MG63 (cell line): ENCODE data around the gene TMEM255B. TPM values are rescaled to one million over a fixed set of nuclear protein-coding genes. Genes with fewer than 3 reads are reported as not detected.
A peak's percentile ranks its signal among the peaks of the same experiment; 100 is the strongest.

Experiments used
- DNase-seq: peaks from one replicate; pipeline ENCODE4 v3.0.0-alpha.2; 2020
- H3K27me3 ChIP-seq: fragments of 250-450 bp; sonication (Bioruptor Pico); 2 replicates; pipeline ENCODE4 v1.5.1; 2020; ENCODE audit warnings: mild to moderate bottlenecking, moderate library complexity
- H3K36me3 ChIP-seq: fragments of 250-450 bp; sonication (Bioruptor Pico); 2 replicates; pipeline ENCODE4 v1.5.1; 2020; ENCODE audit warnings: mild to moderate bottlenecking, moderate library complexity
- H3K4me3 ChIP-seq: fragments of 250-450 bp; sonication (Bioruptor Pico); 2 replicates; pipeline ENCODE4 v1.5.1; 2020; ENCODE audit warnings: mild to moderate bottlenecking, moderate library complexity
- H3K9me3 ChIP-seq: fragments of 250-450 bp; sonication (Bioruptor Pico); 2 replicates; pipeline ENCODE4 v1.5.1; 2020; ENCODE audit warnings: mild to moderate bottlenecking, moderate library complexity
- total RNA-seq: library from RNA; depleted of rRNA; stranded (reverse); fragments of >200 nt; shearing (Covaris generic); gene quantifications from 2 replicates; pipeline ENCODE4 v1.2.3, GENCODE V29; 2014; ENCODE audit warnings: low replicate concordance

The TMEM255B gene
- total RNA-seq, 1 experiment from 2014 or later: 1.4 TPM

DNA sequence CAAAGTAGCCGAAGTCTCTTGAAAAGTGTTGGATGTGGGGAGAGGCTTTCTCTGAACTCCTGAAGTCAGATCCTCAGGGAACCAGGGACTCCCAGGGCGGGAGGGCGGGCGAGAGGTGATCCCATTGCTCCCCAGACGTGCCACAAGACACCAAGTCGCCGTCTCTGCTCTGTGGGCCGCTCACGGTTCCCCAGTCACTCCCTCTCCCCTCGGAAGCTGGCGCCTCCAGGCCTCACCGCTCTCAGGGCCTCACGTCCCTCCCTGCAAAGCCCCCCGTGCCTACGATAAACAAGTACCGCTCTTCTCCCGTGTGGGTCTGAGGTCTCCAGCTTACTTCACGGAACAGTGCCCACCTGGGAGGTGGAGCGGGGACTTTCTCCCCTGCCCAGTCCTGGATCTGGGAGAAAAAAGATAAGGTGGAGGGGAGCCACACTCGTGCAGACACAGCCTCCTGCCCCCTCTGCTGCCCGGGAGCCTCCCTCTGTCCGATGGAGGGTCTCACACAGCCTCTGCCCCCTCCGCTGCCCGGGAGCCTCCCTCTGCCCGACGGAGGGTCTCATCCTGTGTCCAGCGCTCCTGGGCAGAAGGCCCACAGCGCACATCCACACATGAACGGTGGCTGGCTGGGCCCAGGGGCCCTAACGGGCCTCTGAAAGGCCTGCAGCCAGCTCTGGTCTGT lies 54.2 kb downstream of the TMEM255B start:
- H3K36me3 ChIP-seq: peaks cover 10% of the 10 kb centered on the region
- no peak overlapping the region for H3K4me3 ChIP-seq
- H3K9me3 ChIP-seq: peaks cover 3% of the 10 kb centered on the region
- H3K27me3 ChIP-seq: no peaks in the 10 kb centered on the region
- no peak for DNase-seq

DNA sequence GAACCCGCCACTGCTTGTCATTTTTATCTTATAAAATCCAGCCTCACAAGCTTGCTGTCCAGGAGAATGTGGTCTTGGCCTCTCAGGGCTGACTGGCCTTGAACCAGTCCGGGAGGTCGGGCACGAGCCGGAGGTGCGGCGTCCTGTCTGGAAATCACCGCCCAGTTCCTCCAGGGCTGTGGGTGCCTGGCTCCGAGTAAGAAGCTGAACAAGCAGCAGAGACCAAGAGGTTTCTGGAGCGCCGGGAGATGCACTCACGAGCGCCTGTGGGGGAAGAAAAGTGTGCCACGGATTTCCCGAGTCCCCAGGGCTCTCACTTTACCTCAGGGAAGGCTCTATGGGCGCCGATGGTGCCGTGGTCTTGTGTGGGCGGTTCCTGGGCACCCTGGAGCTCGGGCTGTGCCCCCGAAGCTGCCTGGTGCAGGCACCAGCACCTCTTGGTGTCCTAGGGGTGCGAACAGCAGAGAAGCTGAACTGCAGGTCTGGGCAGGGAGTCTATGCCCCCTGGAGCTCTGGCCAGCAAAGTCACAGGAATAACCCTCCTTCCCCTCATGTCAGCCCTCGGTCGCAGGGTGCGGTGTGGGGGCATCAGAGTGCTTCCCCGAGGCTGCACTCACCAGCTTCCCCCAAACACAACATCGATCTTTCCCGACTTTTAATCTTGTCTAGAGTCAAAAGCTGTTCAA lies 54.9 kb downstream of the TMEM255B start:
- no peak for DNase-seq
- Histone ChIP-seq H3K4me3 (no peak overlapping the region), H3K9me3 (no peaks in the 10 kb centered on the region; the same call in 1 of the 2 replicates)

DNA sequence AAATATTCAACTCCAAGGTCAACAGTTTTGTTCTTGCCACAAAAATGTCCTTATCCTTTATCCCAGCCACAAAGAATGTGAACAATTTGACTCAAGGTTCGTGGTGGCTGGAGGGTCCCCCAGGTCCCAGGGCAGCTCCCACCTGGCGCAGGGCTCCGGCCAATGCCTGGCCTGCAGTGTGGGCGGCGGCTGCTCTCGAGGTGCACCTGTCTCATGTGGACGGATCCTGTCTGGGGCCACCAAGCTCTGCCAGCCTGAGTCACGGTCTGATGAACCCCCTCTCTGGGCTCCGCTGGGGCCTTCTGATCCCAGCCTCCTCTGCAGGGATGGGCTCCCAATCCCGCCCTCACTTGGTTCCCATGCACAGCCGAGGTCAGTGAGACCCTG lies 55.4 kb downstream of the TMEM255B start:
- H3K9me3 ChIP-seq: no peaks in the 10 kb centered on the region; the same call in 1 of the 2 replicates
- H3K36me3 ChIP-seq: peaks cover 20% of the 10 kb centered on the region
- no peaks in the 10 kb centered on the region for H3K27me3 ChIP-seq
- no peak for DNase-seq
- no peak overlapping the region for H3K4me3 ChIP-seq

More for the DNA sequence above, 54.9 kb downstream of the TMEM255B start:
- H3K36me3 ChIP-seq: peaks cover 15% of the 10 kb centered on the region
- no peaks in the 10 kb centered on the region for H3K27me3 ChIP-seq

DNA sequence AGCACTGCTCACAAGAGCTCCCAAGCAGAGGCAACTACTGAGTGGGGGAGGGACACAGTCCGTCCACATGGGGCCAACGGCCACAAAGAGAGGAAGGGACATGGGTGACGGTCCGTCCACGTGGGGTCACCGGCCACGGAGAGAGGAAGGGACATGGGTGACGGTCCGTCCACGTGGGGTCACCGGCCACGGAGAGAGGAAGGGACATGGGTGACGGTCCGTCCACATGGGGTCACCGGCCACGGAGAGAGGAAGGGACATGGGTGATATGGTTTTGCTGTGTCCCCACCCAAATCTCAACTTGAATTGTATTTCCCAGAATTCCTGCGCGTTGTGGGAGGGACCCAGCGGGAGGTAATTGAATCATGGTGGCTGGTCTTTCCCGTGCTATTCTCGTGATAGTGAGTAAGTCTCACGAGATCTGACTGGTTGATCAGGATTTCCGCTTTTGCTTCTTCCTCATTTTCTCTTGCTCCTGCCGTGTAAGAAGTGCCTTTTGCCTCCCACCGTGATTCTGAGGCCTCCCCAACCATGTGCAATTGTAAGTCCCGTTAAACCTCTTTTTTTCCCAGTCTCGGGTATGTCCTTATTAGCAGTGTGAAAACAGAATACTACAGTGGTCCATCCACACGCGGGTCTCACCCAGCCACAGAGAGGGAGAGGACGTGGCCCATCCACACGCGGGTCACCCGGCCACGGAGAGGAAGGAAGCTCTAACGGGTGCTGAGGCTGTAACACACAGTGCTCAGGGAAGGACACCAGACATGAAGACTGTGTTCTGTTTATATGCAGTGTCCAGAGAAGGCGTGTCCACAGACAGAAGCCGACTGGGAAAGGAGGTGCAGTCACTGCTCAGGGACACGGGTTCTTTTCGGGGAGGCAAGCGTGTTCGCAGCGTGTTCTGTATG lies 56.4 kb downstream of the TMEM255B start:
- H3K36me3 ChIP-seq: peaks cover 30% of the 10 kb centered on the region
- no peak for DNase-seq
- no peaks in the 10 kb centered on the region for H3K27me3 ChIP-seq
- H3K9me3 ChIP-seq: no peaks in the 10 kb centered on the region
- no peak overlapping the region for H3K4me3 ChIP-seq

GRCh38 chr13:113816254-113816929 lies 57.4 kb downstream of the TMEM255B start:
- no peak for DNase-seq
- H3K27me3 ChIP-seq: no peaks in the 10 kb centered on the region
- no peak overlapping the region for H3K4me3 ChIP-seq
- no peaks in the 10 kb centered on the region for H3K9me3 ChIP-seq
- H3K36me3 ChIP-seq: peaks cover 34% of the 10 kb centered on the region

- DNase-seq: peak; percentile 93
- peaks cover 42% of the 10 kb centered on the region for H3K36me3 ChIP-seq
- no peaks in the 10 kb centered on the region for H3K9me3 ChIP-seq
- no peak overlapping the region for H3K4me3 ChIP-seq
- H3K27me3 ChIP-seq: no peaks in the 10 kb centered on the region
Measured at GRCh38 chr13:113816946-113817859, 58.2 kb downstream of the TMEM255B start.

- peaks cover 51% of the 10 kb centered on the region for H3K36me3 ChIP-seq
- no peaks in the 10 kb centered on the region for H3K9me3 ChIP-seq
- DNase-seq: no peak
- H3K4me3 ChIP-seq: no peak overlapping the region
- H3K27me3 ChIP-seq: no peaks in the 10 kb centered on the region
Measured at GRCh38 chr13:113817860-113818691, 59.0 kb downstream of the TMEM255B start.

DNA sequence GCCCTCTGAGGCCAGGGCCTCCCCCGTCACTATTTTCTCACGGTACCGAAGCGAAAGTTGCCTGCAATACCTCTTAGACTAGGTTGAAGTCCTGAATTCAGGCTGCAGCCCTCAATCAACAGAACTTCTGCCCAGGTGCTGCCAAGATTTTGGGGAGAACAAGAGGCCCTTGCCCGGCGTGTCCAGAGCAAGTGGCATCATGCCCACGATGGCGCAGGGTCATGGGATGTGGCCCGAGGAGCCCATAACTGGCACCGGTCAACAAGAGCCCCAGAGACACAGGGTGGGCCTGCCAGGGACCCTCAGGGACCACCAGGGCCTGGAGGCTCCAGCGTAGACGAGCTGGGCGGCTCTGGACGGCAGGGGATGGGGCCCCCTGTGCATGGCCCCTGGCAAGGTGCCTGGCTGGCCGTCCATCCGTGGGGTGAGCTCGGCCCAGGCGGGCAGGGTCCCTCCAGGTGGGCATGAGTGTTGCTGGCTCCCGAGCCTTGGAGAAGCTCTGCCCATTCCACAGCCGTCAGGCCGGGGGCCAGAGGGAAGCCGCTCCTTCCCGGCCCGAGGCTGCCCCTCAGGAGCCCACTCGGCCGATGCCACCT lies 59.8 kb downstream of the TMEM255B start:
- no peak for DNase-seq
- Histone ChIP-seq H3K9me3 (no peaks in the 10 kb centered on the region), H3K27me3 (no peaks in the 10 kb centered on the region), H3K4me3 (no peak overlapping the region), H3K36me3 (peaks cover 58% of the 10 kb centered on the region)

- Histone ChIP-seq H3K4me3 (no peak overlapping the region), H3K27me3 (no peaks in the 10 kb centered on the region), H3K9me3 (no peaks in the 10 kb centered on the region), H3K36me3 (peaks cover 59% of the 10 kb centered on the region)
- no peak for DNase-seq
Measured at GRCh38 chr13:113819341-113819730, 60.3 kb downstream of the TMEM255B start.

DNA sequence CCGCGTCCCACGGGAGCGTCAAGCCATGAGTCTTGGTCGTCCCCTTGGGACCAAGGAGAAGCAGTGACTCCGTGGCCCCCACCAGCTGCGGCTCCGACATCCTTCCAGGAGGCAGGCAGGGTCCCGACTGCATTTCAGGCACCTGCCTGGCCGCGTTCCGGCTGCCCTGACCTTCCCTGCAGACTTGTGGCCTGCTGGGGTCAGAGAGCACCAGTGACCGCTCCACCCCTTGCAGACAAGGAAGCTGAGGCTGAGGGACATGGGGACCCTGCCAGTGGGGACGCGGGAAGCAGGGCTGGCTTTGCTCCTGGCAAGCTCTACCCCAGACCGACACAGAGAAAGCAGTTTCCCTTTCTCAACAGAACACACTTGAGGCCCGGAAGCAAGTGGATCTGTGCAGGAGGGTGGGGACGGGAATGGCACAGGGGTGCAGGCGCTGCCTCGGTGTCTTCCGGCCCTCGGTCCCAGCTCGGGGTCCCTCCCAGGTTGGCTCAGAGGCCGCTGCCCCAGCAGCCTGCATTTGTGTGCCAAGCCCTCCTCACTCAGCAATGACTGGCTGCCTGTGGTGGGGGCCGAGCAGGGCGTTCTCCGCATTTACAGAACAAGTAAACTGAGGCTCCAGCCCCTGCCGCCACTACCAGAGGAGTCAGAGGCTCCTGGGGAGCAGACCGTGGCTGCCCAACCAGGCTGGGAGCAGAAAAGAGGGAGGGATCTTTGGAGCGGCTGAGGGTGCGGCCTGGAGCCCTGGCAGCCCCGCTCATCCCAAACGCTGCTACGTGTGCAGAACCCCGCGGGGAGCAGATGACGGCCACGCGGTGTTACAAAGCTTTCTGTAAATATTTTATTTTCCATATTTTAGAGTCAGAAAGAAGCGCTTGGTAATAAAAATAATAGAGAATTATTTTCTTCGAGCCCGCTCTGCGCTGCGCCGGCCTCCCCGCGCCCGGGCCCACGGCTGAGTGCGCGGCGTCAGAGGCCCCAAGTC lies 61.0 kb downstream of the TMEM255B start:
- H3K27me3 ChIP-seq: no peaks in the 10 kb centered on the region
- no peak for DNase-seq
- H3K36me3 ChIP-seq: peaks cover 65% of the 10 kb centered on the region
- no peaks in the 10 kb centered on the region for H3K9me3 ChIP-seq
- H3K4me3 ChIP-seq: no peak overlapping the region

DNA sequence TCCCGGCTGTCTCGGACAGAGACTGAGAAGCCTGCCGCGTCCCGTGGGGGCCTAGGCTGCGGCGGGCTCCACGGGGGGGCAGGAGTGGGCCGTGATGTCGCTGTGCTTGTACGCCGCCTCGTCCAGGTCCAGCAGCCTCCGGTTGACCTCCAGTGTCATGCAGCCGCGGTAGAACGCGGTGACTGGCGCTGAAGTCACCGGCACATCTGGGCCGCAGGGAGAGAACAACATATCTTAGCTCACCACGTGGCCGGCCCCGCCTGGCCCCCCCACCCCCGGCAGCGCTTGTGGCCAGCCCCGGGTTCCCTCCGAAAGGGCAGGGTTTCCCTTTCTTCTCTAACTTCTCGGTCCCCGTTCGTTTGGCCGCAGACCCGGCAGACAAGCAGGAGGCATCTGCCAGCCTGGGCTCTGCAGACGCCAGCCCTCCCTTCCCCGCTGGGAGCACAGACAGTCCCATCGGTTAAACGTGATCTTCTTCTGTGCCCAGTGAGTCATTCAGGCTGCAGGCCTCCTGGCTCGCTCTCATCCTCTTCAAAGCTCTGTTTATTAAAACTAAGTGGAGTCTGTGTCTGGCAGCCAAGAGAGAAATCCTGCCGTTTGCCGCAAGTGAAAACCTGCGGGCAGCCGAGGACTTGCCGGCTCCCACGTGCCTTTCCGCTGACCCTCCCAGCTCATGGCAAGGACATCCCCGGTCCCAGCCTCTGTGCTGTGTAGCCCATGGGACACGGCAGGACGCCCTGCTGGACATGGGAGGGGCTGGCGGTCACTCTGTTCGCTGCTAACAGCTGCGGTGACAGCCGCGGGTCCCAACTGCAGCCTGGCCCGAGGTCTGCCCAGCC lies 62.0 kb downstream of the TMEM255B start:
- peak; percentile 99 for DNase-seq
- H3K4me3 ChIP-seq: no peak overlapping the region
- no peaks in the 10 kb centered on the region for H3K27me3 ChIP-seq
- H3K36me3 ChIP-seq: peaks cover 67% of the 10 kb centered on the region
- H3K9me3 ChIP-seq: no peaks in the 10 kb centered on the region

GRCh38 chr13:113821847-113822246 lies 62.8 kb downstream of the TMEM255B start:
- DNase-seq: no peak
- Histone ChIP-seq H3K9me3 (no peaks in the 10 kb centered on the region), H3K36me3 (peaks cover 60% of the 10 kb centered on the region), H3K4me3 (no peak overlapping the region), H3K27me3 (no peaks in the 10 kb centered on the region)

DNA sequence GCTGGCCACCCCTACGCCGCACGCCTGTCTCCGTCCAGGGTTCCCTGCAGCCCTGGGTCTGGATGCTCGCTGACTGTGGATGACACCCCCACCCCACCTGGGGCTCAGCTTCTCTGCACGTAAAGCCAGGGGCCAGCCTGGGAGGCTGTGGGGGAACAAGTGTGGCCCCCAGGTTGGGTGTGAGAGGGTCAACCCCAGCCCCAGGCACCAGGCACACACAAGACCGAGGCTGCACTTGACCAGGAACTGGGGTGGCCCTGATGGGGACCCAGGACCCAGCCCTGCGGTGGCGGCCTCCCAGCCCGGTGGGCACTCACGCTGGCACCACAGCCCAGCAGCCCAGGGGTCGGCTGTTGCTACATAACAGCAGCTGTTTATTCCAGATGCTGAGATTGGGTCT lies 63.2 kb downstream of the TMEM255B start:
- no peak for DNase-seq
- Histone ChIP-seq H3K9me3 (no peaks in the 10 kb centered on the region), H3K4me3 (no peak overlapping the region), H3K27me3 (no peaks in the 10 kb centered on the region), H3K36me3 (peaks cover 64% of the 10 kb centered on the region)
